Fibroblast of skin of scalp (primary cell): ENCODE data around the gene RPS15A.
"Not testable (repeated sequence)": the region's sequence is repeated elsewhere in the genome, so short reads cannot be mapped to it uniquely, and the experiment has no call there.

Experiments used
- DNase-seq: peaks from one replicate; pipeline ENCODE4 v3.0.0-alpha.2; 2013

The RPS15A gene

DNA sequence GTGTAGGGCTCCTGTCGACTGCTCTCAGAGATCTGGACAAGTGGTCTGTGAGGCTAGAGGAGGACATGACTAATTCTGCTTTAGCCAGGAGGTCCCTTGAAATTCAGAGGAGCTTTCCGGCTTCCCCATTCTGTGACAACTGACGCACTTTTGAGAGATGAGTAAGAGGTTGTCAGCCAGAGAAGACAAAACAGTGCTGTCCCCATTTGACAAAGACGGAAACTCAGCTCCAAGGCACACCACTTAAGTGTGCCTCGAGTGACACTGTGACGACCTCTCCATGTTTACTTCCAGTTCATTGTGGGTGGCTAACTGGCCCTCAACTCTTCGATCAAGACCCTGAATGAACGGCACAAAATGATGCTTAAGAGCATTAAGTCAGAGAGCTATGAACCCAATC is 47.3 kb downstream of the RPS15A start:
- not testable (repeated sequence) for DNase-seq

DNA sequence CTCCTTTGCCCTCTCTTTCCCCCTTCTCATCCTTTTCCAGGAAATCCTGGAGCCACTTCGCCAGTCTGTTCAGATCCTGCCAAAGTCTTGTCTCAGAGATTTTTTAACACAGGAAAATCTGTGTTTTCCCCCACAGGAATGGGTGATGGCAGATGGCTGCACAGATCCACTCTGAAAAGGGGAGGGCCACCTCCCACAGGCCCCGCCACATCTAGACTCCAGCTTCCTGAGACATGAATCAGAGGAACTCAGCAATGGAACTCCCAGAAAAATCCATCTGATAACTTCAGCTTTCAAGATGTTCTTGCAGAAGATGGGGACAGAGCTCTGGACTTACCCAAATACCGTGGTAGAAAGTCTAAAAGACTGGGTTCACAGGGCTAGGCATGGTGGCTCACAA is 50.1 kb downstream of the RPS15A start:
- DNase-seq = not testable (repeated sequence)

DNA sequence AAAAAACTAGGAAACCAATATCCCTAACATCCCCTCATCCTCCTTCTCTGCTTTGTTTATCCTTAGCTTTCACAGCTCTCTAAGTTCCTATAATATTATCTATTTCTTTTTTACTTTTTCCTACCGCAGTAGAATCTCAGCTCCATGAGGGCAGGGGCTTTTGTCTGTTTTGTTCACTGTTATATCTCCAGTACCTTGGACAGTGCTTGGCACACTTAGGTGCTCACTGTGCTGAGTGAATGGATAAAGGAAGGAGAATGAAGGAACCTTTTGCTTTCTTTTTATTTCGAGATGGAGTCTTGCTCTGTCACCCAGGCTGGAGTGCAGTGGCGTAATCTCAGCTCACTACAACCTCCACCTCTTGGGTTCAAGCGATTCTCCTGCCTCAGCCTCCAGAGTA is 51.4 kb downstream of the RPS15A start:
- DNase-seq = not testable (repeated sequence)

- not testable (repeated sequence) for DNase-seq
Observed at GRCh38 chr16:18734279-18734678, 55.9 kb downstream of the RPS15A start.
